ENCODE measurements around the gene CHRNE.
"Not testable (repeated sequence)": the region's sequence is repeated elsewhere in the genome, so short reads cannot be mapped to it uniquely, and the experiment has no call there.

CHRNE gene

DNA sequence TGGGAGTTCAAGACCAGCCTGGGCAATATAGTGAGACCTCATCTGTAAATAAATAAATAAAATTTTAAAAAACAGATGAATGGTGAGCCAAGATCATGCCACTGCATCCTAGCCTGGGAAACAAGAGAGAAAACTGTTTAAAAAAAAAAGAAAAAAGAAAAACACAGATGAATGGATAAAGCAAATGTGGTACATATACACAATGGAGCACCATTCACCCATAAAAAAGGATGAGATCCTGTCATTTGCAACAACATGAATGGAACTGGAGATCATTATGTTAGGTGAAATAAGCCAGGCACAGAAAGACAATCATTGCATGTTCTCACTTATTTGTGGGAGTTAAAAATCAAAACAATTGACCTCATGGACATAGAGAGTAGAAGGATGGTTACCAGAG lies 3.7 kb upstream of the CHRNE start:
- DNase-seq (ENCODE audit: low read depth): not testable (repeated sequence)

DNA sequence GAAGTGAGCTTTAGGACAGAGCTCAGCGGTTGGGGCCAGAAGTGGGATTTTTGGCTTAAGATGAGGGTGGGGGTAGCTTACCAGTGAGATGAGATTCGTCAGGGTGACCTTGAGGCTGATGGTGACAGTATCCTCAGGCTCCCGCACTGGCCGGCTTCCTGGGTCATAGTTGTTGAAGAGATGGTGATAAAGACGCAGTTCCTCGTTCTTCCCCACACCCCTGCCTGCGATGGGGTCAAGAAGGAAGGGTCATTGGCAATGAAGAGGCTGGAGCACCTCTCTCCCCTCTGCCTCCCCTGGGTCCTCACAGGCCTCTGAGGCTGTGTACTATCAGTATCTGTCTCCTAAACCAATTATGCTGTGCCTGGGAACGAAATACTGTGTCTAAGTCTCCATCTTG lies 358 bp downstream of the CHRNE start:
- no peak for DNase-seq (ENCODE audit: low read depth)

DNA sequence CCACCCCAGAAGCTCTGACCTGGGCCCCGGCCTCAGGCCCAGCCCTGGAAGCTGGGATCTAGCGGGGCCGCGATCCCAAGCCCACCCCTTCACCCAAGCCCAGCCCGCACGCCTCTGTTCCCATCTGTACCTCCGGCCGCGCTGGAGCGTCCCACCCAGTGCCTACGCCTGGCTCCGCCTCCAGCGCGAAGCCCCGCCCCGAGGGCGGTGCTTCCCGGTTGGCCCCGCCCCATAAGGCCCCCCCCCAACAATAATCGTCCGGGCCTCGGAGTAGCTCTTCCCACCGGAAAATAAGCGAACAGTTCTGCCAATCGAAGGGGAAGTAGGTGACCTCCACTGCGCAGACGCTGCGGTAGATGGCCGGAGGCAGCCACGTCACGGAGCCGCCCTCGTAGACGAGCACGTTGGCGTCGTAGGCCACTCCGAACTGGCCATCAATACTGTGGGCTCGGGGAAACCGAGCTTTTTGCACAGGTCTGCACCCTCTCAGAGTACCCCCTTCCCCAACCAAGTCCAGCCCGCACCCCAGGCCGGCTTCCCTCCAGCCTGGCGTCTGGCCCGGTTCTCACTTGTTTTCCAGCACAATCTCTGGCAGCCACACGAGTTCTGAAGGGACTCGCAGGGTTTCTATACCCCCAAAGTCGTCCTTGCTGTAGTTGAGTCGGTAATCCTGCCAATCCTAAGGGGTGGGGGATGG lies 1.1 kb downstream of the CHRNE start:
- no peak for DNase-seq (ENCODE audit: low read depth)

DNA sequence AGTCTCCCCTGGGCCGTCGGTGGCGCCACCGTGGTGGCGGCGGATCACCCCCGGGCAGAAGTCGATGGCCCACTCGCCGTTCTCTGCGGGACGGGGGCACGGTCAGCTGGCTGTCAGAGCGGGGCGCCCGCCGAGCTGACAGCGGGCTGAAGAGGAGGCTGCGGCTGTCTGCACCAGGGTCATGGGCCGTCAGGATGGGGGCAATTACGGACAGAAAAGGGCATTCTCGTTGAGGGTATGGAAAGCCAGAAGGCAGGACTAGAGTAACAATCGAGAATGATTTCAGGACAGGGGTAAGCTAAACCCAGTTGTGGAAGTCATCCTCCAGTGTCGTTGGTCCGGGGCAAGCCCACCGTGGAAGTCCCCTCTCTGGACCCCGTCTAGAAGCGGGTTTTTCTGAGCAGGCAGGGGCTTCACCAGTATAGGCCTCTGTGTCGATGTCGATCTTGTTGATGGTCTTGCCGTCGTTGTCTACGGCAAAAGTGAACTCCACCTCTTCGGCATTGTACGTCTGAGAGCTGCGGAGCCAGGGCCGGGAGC lies 1.7 kb downstream of the CHRNE start:
- DNase-seq (ENCODE audit: low read depth): no peak

DNA sequence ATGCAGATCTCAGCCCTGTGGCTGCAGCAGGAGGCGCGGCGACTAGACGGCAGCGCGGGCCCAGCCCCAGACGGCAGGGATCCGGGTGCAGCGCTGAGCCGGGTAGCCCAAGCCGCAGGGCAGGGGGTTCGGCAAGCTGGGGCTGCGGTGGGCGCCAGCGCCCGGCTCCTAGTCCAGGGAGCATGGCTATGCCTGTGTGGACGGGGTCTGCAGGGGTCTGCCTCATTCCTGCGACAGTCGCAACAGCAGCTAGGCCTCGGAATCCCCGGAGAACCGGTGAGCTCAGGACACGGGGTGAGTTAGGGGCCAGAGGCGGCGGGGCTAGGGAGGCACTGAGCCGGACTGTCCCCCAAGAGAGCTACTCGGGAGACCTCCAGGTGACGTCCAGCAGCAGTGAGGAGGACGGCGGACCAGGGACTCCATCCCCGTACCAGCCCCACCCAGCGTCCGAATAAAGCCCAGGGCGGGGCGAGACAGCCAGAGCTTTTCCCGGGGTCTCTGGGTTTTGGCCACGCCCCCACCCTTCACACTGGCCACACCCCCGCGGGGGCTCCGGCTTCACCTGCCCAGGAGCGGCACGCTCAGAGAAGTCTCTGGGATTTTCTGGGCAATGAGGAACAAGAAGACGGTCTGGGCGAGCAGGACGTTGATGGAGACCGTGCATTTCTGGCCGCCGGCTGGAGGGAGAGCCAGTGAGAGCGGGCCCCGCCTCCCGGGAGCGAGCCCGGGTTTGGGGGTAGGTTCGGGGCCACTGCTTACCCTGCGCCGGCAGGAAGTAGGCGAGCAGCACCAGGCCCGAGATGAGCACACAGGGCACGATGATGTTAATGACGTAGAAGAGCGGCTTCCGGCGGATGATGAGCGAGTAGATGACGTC lies 2.4 kb downstream of the CHRNE start:
- no peak for DNase-seq (ENCODE audit: low read depth)

DNA sequence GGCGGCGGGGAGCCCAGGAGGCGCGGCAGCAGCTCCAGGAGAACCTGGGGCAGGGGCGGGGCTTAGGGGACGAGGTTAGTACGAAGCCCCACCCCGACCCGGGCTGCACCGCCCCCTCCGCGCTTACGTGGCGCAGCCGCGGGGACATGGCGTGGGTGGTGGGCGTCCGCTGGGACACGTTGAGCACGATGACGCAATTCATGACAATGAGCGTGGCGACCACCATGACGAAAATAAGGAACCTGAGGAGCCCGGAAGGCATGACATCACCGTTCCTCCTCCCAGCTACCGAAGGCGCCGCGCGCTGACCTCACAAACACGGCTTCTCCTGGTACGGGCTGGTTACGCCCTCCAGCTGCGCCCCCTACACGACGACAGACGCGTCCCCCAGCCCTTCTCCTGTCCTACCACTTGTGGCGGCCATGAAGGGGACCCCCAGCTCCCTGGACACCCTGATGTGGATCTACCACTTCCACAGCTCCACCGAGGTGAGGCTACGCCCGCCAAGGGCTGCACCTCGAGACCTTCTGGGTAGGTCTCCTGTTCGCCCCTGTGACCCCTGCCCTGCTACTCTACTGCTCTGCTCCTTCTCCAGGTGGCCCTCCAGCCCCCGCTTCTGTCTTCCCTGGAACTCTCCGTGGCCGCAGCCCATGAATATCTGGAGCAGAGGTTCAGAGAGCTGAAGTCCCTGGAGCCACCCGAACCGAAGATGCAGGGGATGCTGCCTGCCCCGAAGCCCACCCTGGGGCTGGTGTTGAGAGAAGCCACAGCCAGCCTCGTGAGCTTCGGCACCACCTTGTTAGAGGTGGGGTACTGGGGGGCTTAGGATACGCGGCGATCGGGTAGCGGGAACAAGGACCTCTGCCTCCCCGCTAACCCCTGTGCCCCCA lies 3.3 kb downstream of the CHRNE start, which contains the start of gene C17orf107:
Gene C17orf107, plus strand, starts transcription at position 196 of the 890 bp plus-strand sequence. Its CDS starts 227 bp downstream, at position 423.
- peak; percentile 90 for DNase-seq (ENCODE audit: low read depth)

DNA sequence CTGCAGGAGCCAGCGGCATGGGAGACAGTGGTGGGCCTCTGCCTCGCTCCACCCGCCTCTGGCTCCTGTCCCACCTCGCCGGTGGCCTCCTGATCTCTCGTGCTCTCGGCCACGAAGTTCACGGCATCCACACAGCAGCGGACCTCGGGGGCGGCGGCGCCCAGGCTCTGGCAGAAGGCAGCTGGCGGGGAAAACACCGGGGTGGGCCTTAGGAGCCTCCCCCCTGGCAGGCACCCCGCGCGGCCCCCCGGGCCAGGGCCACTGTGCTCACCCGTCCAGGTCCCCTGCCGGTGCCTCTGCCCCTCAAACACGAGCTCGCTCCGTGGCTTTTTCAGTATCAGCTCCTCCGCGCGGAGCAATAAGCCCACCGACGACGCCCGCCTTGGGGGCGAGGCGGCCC lies 4.0 kb downstream of the CHRNE start:
- no peak for DNase-seq (ENCODE audit: low read depth)

DNA sequence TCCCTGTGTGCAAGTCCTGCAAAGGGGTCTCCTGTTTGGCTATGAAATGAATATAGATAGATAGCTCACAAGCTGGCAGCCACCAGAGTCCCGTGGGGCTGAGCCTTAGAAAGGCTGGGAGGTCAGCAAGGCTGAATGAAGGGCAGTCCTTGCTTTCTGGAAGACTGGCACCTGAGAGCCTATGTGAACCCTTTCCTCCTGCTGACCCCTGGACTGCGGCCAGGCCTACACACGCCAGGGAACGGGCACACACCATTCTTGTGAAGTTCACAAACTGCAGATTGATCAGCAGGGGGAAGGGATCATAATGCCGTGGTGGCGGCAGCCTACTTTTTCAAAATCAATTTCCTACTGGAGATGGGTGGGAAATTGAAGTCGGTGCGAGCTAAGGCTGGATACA lies 4.5 kb downstream of the CHRNE start:
- no peak for DNase-seq (ENCODE audit: low read depth)

DNA sequence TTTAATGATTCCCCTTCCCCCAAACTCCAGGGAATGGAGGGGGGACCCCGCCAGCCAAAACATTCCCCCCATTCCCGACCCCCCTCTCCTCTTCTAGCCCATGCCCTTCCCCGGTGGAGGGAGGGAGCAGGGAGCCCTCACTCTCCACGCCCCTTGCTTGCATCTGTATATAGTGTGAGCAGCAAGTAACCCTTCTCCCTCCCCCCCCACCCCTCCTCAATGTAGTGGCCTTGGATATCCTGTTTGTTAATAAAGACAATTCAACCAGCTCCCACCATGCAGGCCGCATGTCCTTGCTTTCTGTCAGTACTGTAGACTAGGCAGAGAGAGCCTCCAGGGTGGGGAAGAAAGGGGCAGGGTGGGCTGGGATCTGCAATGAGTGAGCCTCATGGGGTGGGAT lies 5.1 kb downstream of the CHRNE start:
- DNase-seq (ENCODE audit: low read depth): no peak

DNA sequence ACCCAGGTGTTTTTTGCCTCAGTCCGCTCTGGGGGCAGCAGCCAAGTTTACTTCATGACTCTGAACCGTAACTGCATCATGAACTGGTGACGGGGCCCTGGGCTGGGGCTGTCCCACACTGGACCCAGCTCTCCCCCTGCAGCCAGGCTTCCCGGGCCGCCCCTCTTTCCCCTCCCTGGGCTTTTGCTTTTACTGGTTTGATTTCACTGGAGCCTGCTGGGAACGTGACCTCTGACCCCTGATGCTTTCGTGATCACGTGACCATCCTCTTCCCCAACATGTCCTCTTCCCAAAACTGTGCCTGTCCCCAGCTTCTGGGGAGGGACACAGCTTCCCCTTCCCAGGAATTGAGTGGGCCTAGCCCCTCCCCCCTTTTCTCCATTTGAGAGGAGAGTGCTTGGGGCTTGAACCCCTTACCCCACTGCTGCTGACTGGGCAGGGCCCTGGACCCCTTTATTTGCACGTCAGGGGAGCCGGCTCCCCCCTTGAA lies 5.7 kb downstream of the CHRNE start:
- DNase-seq (ENCODE audit: low read depth): no peak

DNA sequence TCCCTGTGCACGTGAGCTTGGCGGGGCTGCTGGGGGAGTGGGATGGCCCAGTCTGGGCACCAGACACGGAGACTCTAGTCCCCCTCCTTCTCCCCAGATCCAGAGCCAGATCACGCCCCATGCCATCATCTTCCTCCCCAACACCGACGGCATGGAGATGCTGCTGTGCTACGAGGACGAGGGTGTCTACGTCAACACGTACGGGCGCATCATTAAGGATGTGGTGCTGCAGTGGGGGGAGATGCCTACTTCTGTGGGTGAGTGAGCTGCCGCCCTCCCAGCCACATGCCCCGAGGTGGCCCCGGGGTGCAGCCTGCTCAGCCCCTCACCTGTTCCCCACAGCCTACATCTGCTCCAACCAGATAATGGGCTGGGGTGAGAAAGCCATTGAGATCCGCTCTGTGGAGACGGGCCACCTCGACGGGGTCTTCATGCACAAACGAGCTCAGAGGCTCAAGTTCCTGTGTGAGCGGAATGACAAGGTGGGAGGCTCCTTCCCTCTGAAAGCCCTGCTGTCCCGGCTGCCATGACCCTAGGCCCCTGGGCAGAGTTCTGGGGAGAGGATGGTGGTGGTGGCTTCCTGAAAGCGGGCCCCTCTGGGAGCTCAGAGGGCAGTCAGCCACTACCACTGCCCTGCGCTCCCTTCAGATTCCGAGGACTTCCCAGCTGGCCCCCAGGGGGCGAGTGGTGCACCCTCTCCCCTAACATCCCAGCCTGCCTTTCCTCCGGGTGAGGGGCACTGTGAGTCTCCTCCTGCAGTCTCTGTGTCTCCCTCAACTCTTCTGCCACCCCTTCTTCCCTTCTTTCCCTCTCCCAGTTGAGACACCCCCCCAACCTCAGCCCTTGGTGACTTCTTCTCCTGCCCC lies 6.3 kb downstream of the CHRNE start:
- no peak for DNase-seq (ENCODE audit: low read depth)

DNA sequence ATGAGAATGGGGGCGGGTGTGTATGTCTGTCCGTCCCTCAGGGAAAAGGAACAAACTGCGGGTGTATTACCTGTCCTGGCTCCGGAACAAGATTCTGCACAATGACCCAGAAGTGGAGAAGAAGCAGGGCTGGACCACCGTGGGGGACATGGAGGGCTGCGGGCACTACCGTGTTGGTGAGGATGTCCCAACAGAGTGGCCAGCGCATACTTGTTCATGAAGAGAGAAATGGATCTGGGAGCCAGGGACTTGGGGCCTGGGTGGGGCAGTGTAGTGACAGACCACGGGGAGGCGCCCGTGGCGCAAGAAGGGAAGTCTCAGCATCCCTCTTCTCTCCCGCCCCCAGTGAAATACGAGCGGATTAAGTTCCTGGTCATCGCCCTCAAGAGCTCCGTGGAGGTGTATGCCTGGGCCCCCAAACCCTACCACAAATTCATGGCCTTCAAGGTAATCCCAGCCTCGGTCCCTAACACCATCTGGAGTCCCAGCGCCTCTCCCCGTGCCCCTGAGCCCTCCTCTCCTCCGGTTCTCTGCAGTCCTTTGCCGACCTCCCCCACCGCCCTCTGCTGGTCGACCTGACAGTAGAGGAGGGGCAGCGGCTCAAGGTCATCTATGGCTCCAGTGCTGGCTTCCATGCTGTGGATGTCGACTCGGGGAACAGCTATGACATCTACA lies 7.1 kb downstream of the CHRNE start:
- DNase-seq (ENCODE audit: low read depth): no peak

DNA sequence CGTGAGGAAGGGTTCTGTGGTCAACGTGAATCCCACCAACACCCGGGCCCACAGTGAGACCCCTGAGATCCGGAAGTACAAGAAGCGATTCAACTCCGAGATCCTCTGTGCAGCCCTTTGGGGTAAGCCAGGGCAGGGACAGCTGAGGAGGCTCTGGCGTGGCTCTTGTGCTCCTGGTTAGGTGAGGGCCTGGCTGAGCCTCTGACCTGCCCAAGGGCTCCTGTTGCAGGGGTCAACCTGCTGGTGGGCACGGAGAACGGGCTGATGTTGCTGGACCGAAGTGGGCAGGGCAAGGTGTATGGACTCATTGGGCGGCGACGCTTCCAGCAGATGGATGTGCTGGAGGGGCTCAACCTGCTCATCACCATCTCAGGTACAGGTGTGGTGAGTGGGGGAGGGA lies 7.8 kb downstream of the CHRNE start:
- no peak for DNase-seq (ENCODE audit: low read depth)

DNA sequence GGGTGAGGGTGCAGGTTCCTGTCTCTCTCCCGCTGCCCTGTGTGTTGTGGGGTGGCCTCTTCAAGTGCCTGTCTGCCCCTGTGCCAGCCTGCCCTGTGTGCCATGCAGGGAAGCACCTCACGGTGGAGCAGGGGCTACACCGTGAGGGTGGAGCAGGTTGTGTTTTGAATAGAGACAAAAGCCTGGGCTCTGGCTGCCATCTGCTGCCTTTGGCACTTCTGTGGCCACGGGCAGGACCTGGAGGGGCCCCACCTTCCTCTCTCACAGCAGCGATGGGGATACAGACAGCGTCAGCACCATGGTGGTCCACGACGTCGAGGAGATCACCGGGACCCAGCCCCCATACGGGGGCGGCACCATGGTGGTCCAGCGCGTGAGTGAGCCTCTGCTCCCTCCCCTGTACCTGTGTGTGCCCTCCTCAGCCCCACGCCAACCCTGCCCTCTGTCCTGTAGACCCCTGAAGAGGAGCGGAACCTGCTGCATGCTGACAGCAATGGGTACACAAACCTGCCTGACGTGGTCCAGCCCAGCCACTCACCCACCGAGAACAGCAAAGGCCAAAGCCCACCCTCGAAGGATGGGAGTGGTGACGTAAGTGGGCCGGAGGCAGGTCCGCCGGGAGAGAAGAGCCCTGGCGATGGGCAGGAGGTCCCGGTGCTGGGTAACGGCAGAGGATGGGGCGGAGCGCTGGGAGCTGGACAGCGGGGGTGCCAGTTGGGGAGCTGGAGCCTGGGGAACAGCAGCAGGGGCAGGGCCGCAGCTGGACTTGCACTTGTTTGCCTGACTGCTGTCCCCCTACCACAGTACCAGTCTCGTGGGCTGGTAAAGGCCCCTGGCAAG lies 9.0 kb downstream of the CHRNE start:
- no peak for DNase-seq (ENCODE audit: low read depth)

DNA sequence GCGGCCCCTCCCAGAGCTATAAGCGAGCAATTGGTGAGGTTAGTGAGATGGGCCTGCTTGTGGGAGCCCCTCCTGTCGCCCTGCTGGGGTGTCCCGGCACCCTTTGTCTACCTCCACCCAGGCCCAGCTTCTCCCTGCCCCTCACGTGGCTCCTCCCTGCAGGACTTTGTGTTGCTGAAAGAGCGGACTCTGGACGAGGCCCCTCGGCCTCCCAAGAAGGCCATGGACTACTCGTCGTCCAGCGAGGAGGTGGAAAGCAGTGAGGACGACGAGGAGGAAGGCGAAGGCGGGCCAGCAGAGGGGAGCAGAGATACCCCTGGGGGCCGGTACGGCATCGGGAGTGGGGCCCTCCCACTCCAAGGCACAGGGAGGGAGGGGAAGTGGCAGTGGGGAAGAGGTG lies 9.6 kb downstream of the CHRNE start:
- DNase-seq (ENCODE audit: low read depth): no peak

DNA sequence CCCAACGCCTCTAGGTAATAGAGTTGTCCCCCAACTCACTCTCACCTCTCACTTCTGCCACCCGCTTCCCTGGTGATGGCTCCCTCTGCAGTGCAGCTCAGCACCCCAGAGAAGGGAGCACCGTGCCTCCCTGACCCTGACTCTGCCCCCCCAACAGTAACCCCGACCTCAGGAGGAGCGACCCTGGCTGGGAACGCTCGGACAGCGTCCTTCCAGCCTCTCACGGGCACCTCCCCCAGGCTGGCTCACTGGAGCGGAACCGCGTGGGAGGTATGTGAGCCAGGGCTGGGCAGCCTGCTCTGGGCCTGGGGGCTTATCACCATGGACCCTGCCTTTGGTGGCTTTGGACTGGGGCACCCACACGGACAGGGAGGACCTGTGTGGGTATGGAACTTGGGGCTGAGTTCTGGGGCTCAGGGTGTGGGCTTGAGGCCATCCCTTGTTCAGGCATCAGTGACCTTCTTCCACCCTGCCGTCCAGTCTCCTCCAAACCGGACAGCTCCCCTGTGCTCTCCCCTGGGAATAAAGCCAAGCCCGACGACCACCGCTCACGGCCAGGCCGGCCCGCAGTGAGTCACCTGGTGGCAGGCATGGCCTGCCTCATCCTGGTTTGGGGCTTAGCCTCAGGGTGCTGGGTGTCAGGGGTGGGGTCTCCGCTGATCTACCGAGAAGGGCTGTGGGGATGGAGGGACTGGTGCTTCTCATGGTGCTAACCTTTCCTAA lies 10.2 kb downstream of the CHRNE start:
- no peak for DNase-seq (ENCODE audit: low read depth)

DNA sequence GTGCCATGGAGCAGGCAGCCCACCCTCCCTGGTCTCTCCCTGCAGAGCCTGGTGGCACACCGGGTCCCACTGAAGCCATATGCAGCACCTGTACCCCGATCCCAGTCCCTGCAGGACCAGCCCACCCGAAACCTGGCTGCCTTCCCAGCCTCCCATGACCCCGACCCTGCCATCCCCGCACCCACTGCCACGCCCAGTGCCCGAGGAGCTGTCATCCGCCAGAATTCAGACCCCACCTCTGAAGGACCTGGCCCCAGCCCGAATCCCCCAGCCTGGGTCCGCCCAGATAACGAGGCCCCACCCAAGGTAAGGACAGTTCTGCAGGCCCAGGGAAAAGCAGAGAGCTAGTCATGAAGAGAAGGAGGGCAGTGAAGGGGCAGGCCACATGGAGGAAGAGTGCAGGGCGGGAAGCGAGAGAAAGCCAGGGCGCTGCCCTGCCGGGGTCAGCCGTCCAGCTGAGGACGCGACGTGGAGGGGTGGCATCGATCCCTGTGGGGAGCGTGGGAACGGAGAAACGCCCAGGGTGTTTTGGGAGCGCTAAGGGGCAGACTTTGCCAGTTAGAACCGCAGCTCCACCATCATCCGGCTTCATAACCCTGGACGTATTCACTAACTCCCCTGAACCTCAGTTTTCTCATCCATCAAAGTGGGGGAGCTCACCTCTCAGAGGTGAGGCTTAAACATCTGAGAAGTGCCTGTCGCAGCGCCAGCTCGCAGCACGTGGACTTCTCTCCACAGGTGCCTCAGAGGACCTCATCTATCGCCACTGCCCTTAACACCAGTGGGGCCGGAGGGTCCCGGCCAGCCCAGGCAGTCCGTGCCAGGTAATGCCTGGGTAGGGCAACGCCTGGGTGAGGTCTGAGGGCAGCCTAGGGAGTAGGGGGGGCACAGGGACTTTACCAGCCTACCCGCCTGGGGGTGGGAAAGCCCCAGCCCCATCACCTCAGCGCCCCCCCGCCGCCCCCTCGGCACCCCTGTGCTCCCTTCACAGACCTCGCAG lies 11.2 kb downstream of the CHRNE start:
- no peak for DNase-seq (ENCODE audit: low read depth)

DNA sequence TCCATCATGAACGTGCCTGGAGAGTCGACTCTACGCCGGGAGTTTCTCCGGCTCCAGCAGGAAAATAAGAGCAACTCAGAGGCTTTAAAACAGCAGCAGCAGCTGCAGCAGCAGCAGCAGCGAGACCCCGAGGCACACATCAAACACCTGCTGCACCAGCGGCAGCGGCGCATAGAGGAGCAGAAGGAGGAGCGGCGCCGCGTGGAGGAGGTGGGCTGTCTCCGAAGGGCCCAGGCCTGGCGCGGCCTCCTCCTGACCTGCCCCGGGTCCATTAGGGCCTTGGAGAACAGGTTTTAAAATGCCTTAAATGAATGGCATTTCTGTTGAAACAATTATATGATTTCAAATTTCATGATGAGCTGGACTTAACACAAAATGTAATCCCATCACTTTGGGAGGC lies 15.3 kb downstream of the CHRNE start:
- no peak for DNase-seq (ENCODE audit: low read depth)

All from stimulated activated CD8-positive, alpha-beta memory T cell treated with anti-CD3 and anti-CD28 coated beads, Interleukin-7, amount 100 ng/mL, for 24 hours (primary cell).